Measurements from ENCODE around the gene PGAM5. TPM values are rescaled to one million over a fixed set of nuclear protein-coding genes. Genes with fewer than 3 reads are reported as not detected.

The PGAM5 gene
- total and polyA plus RNA-seq, 9 of the 15 experiments (the other 6 are each of a cell fraction or from before 2014, with no cell fraction given): 7.4 to 121 (median 69.5) TPM

- TF ChIP-seq ZBTB40 (IDR thresholded peaks at IDR 0.05): peak; percentile 18; the same call in 1 of the 2 replicates
- no peak for TF ChIP-seq ZBTB40 (CRISPR knock-in tag; IDR thresholded peaks at IDR 0.05)
- peak; percentile 74; the same call in 1 of the 2 replicates for TF ChIP-seq TGIF2 (CRISPR knock-in tag; IDR thresholded peaks at IDR 0.05)
- TF ChIP-seq RBBP5 (IDR thresholded peaks at IDR 0.05; ENCODE audit: borderline replicate concordance, insufficient read depth, low read length, poor library complexity, severe bottlenecking): peak; percentile 3
- TF ChIP-seq HNRNPLL (IDR thresholded peaks at IDR 0.05; ENCODE audit: low read depth, low read length, poor library complexity, severe bottlenecking): peak; percentile 59
- TF ChIP-seq ZBTB49 (CRISPR knock-in tag; IDR thresholded peaks at IDR 0.05; ENCODE audit: borderline replicate concordance): 0 out of 2 replicates have a peak, but pooled peaks have one; percentile 42
- no peak for TF ChIP-seq ZNF124 (CRISPR knock-in tag; IDR thresholded peaks at IDR 0.05)
- peak; percentile 65; the same call in 1 of the 2 replicates for TF ChIP-seq LCOR (CRISPR knock-in tag; IDR thresholded peaks at IDR 0.05)
- no peak for TF ChIP-seq NR2C2 (CRISPR knock-in tag; IDR thresholded peaks at IDR 0.05)
- TF ChIP-seq NR2C2 (tag; IDR thresholded peaks at IDR 0.05): no peak; the same call in 1 of the 2 replicates
- TF ChIP-seq HDAC1 (IDR thresholded peaks at IDR 0.05): 0 out of 4 replicates have a peak, but pooled peaks of 1 of the 2 experiments have one; percentile 39
- TF ChIP-seq TSC22D4 (tag; IDR thresholded peaks at IDR 0.05): no peak
- peak; percentile 46 for TF ChIP-seq SAP30 (IDR thresholded peaks at IDR 0.05; ENCODE audit: borderline replicate concordance, insufficient read depth, low read depth, low read length, poor library complexity, severe bottlenecking)
- TF ChIP-seq ZNF133 (CRISPR knock-in tag; IDR thresholded peaks at IDR 0.05): no peak
- no peak for TF ChIP-seq SRSF9 (IDR thresholded peaks at IDR 0.05; ENCODE audit: borderline replicate concordance, low read depth, low read length)
Observed at GRCh38 chr12:132711080-132711843, 620 bp downstream of the PGAM5 start (continued).
